NCI-H2196 (cell line): ENCODE results near the gene KCNJ12.
"Not testable (repeated sequence)": the region's sequence is repeated elsewhere in the genome, so short reads cannot be mapped to it uniquely, and the experiment has no call there.

ENCODE experiments used
- DNase-seq: peaks from one replicate; lab custom pipeline; 2025; ENCODE audit not compliant: unreplicated experiment; lab: John Stamatoyannopoulos, UW

Gene KCNJ12

GRCh38 chr17:21348926-21349261, 27.3 kb upstream of the KCNJ12 start:
- DNase-seq: not testable (repeated sequence)

GRCh38 chr17:21349358-21350050, 26.7 kb upstream of the KCNJ12 start:
- DNase-seq: not testable (repeated sequence)

GRCh38 chr17:21350495-21350894, 25.7 kb upstream of the KCNJ12 start:
- not testable (repeated sequence) for DNase-seq

GRCh38 chr17:21351366-21352065, 24.6 kb upstream of the KCNJ12 start:
- no peak for DNase-seq

- no peak for DNase-seq
Observed at GRCh38 chr17:21352221-21352980, 23.8 kb upstream of the KCNJ12 start.

- no peak for DNase-seq
Observed at GRCh38 chr17:21352981-21353265, 23.2 kb upstream of the KCNJ12 start.

- no peak for DNase-seq
Observed at GRCh38 chr17:21353326-21354010, 22.7 kb upstream of the KCNJ12 start.

- no peak for DNase-seq
Observed at GRCh38 chr17:21354796-21355385, 21.3 kb upstream of the KCNJ12 start.

GRCh38 chr17:21355586-21355985, 20.6 kb upstream of the KCNJ12 start:
- DNase-seq: no peak

GRCh38 chr17:21356537-21357127, 19.5 kb upstream of the KCNJ12 start:
- DNase-seq: no peak

- no peak for DNase-seq
Observed at GRCh38 chr17:21357281-21357680, 18.9 kb upstream of the KCNJ12 start.

GRCh38 chr17:21357696-21358656, 18.2 kb upstream of the KCNJ12 start:
- no peak for DNase-seq

GRCh38 chr17:21358682-21359482, 17.3 kb upstream of the KCNJ12 start:
- DNase-seq: no peak

- no peak for DNase-seq
Observed at GRCh38 chr17:21359483-21359840, 16.7 kb upstream of the KCNJ12 start.

GRCh38 chr17:21360048-21360447, 16.1 kb upstream of the KCNJ12 start:
- no peak for DNase-seq

- no peak for DNase-seq
Observed at GRCh38 chr17:21361020-21361809, 14.9 kb upstream of the KCNJ12 start.

GRCh38 chr17:21362331-21362931, 13.7 kb upstream of the KCNJ12 start:
- no peak for DNase-seq
